ENCODE data around the gene CASR. TPM values are rescaled to one million over a fixed set of nuclear protein-coding genes. Genes with fewer than 3 reads are reported as not detected.
"Not testable (repeated sequence)": the region's sequence is repeated elsewhere in the genome, so short reads cannot be mapped to it uniquely, and the experiment has no call there.

CASR gene
- total RNA-seq (2014; rRNA removed; shearing (Covaris generic)): not detected in 2 replicates
- not detected in 2 replicates for polyA plus RNA-seq (2015; cell fraction: cytosol; rRNA removed)
- not detected in 2 replicates for polyA plus RNA-seq (2015; cell fraction: nucleus; rRNA removed)

- no peak for DNase-seq (ENCODE audit: low read depth)
Measured at GRCh38 chr3:122183521-122183892, at the start of gene CASR. CASR (plus strand) TSS chr3:122183668; CDS start chr3:122254190, 70,522 bp downstream.

- no peak for DNase-seq (ENCODE audit: low read depth)
Measured at GRCh38 chr3:122146466-122146865, 37.0 kb upstream of the CASR start.

GRCh38 chr3:122148941-122149627 is 34.4 kb upstream of the CASR start:
- DNase-seq (ENCODE audit: low read depth): no peak

GRCh38 chr3:122151480-122151879 is 32.0 kb upstream of the CASR start:
- DNase-seq (ENCODE audit: low read depth): peak; percentile 59

GRCh38 chr3:122164983-122165382 is 18.5 kb upstream of the CASR start:
- DNase-seq (ENCODE audit: low read depth): not testable (repeated sequence)

- no peak for DNase-seq (ENCODE audit: low read depth)
Measured at GRCh38 chr3:122167630-122168029, 15.8 kb upstream of the CASR start.

- DNase-seq (ENCODE audit: low read depth): no peak
Measured at GRCh38 chr3:122168044-122168443, 15.4 kb upstream of the CASR start.

GRCh38 chr3:122169911-122170310 is 13.6 kb upstream of the CASR start:
- peak; percentile 32 for DNase-seq (ENCODE audit: low read depth)

- not testable (repeated sequence) for DNase-seq (ENCODE audit: low read depth)
Measured at GRCh38 chr3:122171361-122171760, 12.1 kb upstream of the CASR start.

GRCh38 chr3:122178711-122179110 is 4.8 kb upstream of the CASR start:
- no peak for DNase-seq (ENCODE audit: low read depth)

GRCh38 chr3:122183893-122184590 is 574 bp downstream of the CASR start:
- DNase-seq (ENCODE audit: low read depth): no peak

GRCh38 chr3:122184591-122184929 is 1.1 kb downstream of the CASR start:
- no peak for DNase-seq (ENCODE audit: low read depth)

- no peak for DNase-seq (ENCODE audit: low read depth)
Measured at GRCh38 chr3:122186372-122186771, 2.9 kb downstream of the CASR start.

GRCh38 chr3:122188737-122189136 is 5.3 kb downstream of the CASR start:
- DNase-seq (ENCODE audit: low read depth): no peak

GRCh38 chr3:122189357-122189756 is 5.9 kb downstream of the CASR start:
- DNase-seq (ENCODE audit: low read depth): no peak

- no peak for DNase-seq (ENCODE audit: low read depth)
Measured at GRCh38 chr3:122190525-122190924, 7.1 kb downstream of the CASR start.

GRCh38 chr3:122198966-122199365 is 15.5 kb downstream of the CASR start:
- DNase-seq (ENCODE audit: low read depth): no peak

GRCh38 chr3:122199552-122199951 is 16.1 kb downstream of the CASR start:
- no peak for DNase-seq (ENCODE audit: low read depth)

- no peak for DNase-seq (ENCODE audit: low read depth)
Measured at GRCh38 chr3:122200661-122201060, 17.2 kb downstream of the CASR start.

GRCh38 chr3:122201476-122201875 is 18.0 kb downstream of the CASR start:
- DNase-seq (ENCODE audit: low read depth): not testable (repeated sequence)

- no peak for DNase-seq (ENCODE audit: low read depth)
Measured at GRCh38 chr3:122208579-122208978, 25.1 kb downstream of the CASR start.

GRCh38 chr3:122213650-122214049 is 30.2 kb downstream of the CASR start:
- no peak for DNase-seq (ENCODE audit: low read depth)

- no peak for DNase-seq (ENCODE audit: low read depth)
Measured at GRCh38 chr3:122214711-122215110, 31.2 kb downstream of the CASR start.

Measured in HT1080 (cell line).